HG03139 (cell line): ENCODE data around the gene MCF2L.
"Not testable (repeated sequence)": the region's sequence is repeated elsewhere in the genome, so short reads cannot be mapped to it uniquely, and the experiment has no call there.

ENCODE experiments used
- ATAC-seq: cut with Tn5 transposase; IDR thresholded peaks from one replicate; pipeline ENCODE4 v1.9.1; 2021; ENCODE audit not compliant: unreplicated experiment

MCF2L gene

DNA sequence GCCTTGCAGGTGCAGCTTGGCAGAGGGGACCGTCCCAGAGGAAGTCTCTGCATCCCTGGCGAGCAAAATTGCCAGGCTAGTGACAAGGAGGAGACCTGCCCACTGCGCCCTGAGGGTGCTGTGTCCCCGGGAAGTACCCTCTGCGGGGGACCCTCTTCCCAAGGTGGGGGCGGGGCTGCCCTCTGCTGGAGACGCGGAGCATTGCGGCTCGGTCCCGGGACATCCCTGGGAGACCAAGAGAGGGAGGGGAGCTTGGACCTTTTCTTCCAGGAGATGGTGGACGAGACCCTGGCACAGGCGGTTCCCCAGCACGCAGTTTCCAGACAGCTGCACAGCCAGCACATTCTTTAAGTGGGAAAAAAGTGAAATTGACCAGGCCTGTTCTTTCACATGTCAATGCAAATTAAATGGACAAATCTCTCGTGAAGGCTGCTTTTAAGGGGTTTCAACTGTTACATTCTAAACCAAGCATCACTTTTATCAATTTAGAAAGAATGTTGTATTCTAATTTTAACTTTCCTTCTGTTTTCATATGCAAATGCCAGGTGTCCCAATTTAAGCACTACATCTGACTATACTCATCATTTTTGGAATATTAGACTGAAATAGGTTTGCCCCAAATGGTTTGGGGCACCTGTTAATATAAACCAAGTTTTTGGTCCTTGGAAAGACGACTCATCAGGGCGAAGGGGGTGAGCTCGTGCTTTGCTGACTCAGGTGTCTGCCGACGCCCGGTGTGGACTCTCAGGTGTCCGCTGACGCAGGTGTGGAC is 60.7 kb downstream of the MCF2L start:
- no peak for ATAC-seq

- ATAC-seq, result not testable (repeated sequence)
These were observed 61.2 kb downstream of the MCF2L start for GRCh38 chr13:113030259-113030640.

DNA sequence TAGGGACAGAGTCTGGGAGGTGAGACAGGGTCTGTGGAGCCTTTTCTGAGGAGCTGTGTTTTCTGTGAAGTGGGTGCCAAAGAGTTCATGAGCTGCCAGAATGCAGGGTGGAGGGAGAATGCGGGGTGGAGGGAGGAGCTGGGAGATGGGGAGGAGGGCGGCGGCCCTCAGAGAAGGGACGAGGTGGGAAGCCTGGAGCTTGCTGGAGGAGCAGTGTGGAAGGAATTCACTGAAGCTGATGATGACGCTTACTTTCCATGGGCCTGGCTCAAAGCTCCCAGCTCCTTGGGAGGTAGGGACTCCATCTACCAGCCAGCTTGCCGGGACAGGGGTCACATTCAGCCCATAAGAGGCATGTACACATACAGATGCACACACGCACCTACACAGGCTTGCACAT is 62.5 kb downstream of the MCF2L start:
- no peak for ATAC-seq

DNA sequence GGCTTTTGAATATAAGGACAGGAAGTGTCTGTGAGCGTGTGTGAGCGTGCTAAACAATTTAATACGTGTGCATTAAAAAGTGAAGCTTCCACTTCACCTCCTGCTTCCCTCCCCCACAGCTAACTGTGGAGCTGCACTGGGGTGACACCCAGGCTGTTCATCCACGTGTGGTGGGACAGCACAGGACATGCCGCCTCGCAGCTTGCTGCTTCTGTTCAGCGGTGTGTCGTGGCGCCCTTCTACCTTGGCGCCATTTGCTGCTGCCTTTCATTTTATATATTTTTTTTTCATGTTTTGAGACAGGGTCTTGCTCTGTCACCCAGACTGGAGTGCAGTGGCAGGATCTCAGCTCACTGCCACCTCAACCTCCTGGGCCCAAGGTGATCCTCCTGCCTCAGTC is 63.3 kb downstream of the MCF2L start:
- no peak for ATAC-seq

- ATAC-seq, result no peak
These were observed 64.2 kb downstream of the MCF2L start for GRCh38 chr13:113033054-113033850.

- ATAC-seq, result no peak
These were observed 65.6 kb downstream of the MCF2L start for GRCh38 chr13:113034451-113035212.

GRCh38 chr13:113035213-113035800 is 66.3 kb downstream of the MCF2L start:
- no peak for ATAC-seq

DNA sequence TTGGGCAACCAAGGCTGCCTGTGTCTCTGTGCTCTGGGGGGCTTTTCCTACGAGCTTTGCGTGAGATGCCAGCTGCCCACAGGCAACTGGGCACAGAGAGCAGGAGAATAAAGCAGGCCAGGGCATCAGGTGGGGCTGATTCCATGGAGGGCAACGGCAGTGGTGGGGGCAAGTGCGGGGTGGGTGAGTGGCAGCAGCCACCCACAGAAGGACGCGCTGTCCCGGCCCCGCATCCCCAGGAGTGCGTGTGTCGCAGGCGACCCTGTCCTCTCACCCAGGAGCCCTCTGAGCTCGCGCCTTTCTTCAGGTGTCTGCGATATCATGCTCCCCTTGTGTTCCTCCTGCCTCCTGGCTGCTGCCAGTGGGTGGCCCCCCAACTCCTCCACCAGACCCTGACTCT is 67.4 kb downstream of the MCF2L start:
- ATAC-seq, result no peak

GRCh38 chr13:113040031-113040430 is 71.0 kb downstream of the MCF2L start:
- no peak for ATAC-seq

DNA sequence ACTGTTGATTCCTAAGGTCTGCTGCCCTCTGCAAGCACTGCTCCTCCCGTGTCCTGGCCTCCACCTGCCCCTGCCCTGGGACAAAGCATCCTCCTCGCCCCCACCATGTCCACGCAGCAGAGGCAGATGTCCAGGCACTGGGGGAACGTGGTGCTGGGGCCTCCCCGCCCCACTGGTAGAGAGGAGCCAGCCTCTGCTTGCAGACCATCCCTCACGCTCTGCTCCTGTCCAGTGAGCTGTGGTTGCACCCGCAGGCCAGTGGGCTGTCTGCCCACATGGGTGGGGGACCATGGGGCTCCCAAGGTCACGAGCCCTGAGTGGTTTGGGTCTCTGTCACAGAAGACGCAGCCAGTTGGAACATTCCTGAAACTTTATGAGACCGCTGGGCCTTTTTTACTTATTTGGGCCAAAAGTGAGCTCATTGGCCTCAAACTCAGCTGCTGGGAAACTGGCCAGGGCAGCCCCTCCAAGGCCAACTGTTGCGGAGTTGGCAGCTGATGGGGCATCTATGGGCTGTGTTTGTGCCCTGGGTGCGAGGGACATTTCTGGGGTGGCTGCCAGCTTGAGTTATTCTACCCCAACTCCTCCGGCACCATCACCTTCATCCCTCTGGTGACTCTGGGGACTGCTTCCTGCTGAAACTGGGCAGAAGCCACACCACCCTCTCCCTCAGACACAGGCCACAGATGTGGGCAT is 71.7 kb downstream of the MCF2L start:
- no peak for ATAC-seq

DNA sequence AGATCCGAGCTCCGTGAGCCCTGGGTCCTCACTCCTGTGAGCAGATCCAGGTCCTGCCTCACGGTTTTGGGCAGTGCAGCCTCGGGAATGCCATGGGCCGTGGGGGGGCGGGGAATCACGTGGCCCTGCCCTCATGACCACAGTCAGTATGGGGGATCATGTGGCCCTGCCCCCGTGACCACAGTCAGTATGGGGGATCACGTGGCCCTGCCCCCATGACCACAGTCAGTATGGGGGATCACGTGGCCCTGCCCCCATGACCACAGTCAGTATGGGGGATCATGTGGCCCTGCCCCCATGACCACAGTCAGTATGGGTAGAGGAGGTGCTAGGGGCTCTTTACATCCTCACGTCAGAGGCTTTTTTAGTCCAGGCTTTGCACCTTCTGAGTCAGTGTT is 72.3 kb downstream of the MCF2L start:
- no peak for ATAC-seq

DNA sequence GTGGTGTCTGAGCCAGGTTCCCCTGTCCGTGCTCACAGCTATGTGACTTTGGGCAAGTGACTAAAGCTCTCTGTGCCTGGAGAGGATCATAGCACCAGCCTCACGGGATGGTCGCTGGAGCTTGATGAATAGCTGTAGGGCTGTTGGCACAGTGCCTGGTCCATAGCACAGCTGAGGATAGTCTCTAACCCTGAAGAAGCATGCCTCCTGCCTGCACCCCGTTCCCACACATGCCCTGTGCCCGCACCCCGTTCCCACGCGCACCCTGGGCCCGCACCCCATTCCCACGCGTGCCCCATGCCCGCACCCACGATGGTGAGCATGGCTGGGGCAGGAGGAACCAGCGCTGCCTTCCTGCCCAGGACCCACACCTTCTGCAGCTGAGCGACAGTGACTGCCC is 72.9 kb downstream of the MCF2L start:
- no peak for ATAC-seq

GRCh38 chr13:113042456-113042855 is 73.4 kb downstream of the MCF2L start:
- no peak for ATAC-seq

GRCh38 chr13:113043001-113043630 is 74.1 kb downstream of the MCF2L start:
- no peak for ATAC-seq

GRCh38 chr13:113043931-113044330 is 74.9 kb downstream of the MCF2L start:
- no peak for ATAC-seq

- ATAC-seq, result no peak
These were observed 75.5 kb downstream of the MCF2L start for GRCh38 chr13:113044391-113045114.

- no peak for ATAC-seq
These were observed 76.5 kb downstream of the MCF2L start for GRCh38 chr13:113045251-113046127.

DNA sequence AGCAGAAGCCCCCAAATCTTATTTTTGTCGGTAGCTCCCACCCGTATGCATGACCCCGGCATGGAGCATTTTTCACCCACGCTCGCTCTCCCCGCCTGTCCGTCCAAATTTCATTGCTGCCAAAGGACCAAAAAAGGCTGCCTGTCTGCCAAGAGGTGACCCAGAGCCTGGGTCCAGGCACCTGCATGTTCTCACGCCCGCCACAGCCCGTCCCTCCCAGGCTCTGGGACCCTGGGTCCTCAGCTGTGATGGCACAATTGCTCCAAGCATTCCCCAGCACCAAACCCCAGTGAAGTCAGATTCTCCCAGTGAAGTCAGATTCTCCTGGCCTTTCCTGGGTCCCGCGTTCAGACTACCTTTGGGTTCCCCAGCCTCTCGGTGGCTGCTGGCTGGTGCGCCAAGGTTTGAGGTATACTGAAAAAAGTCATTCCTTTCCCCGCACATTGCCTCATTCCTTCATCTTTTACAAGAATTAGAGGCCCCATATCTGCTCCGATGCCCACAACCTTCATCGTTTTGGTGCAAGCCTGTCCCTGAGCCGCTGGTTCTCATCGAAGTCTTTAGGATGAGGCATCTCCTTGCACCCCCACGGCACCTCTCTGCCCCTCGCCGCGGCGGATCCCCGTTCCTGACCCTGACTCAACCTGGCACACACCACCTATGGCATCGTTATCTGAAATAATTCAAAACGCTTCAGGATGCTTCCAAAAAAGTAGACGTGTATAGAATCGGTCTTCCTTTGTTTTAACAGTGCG is 77.3 kb downstream of the MCF2L start:
- ATAC-seq, result no peak
